Activated CD4-positive, alpha-beta T cell treated with anti-CD3 and anti-CD28 coated beads, Interleukin-2, Interleukin-4, amounts not matched to agents 100 ng/mL and 50 ng/mL, durations not matched to agents 16 hours and 8 hours (primary cell): Measurements from ENCODE around the gene NLK.
"Not testable (repeated sequence)": the region's sequence is repeated elsewhere in the genome, so short reads cannot be mapped to it uniquely, and the experiment has no call there.

Experiments used
- DNase-seq: peaks from one replicate; pipeline ENCODE4 v3.0.0-alpha.2; 2020; ENCODE audit warnings: low spot score

Gene NLK

DNA sequence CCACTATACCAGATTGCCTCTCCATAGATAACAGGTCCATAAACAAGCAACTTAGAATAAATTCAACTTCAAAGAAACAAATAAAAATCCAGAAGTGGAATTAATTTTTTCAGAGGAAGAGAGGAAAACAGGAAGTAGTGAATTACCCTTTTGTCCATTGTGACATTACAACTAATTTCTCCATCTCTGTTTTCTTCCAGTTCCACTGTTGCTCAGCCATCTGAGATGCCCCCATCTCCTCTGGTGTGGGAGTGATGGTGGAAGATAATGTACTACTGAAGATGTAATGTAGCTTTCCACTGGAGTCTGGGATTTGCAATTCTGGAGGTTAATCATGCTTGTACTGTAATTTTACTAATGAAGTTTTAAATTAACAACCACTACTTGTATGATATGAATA is 151.9 kb downstream of the NLK start:
- DNase-seq, result no peak

DNA sequence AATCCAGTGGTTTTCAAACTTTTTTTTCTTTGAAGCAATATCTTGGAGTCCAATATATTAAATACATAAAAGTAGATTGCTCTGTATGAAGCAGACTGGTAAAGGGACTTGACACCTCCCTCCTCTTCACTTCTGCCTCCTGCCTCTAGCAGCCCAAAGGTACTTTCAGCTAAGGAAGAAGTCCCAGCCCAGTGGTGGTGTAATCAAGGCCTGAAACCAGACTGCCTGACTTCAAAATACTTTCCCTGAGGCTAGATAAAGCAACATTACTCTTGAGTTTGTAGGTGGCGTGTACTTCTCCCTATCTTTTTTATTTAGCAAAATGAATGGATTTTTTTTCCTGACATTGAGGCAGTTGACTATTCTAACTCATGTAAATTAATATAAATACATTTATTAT is 154.2 kb downstream of the NLK start:
- no peak for DNase-seq

DNA sequence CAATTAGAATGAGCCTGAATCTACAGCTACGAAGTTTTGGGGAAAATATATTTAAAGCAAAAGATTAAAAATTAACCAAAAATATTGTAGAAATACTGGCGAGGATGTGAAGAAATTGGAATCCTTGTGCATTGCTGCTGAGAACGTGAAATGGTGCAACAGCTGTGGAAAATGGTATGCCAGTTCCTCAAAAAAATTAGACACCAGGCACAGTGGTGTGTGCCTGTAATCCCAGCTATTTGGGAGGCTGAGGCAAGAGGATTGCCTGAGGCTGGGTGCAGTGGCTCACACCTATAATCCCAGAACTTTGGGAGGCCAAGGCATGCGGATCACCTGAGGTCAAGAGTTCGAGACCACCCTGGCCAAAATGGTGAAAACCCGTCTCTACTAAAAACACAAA is 156.6 kb downstream of the NLK start:
- DNase-seq, result no peak

- no peak for DNase-seq
Observed at GRCh38 chr17:28199728-28200127, 157.3 kb downstream of the NLK start.

DNA sequence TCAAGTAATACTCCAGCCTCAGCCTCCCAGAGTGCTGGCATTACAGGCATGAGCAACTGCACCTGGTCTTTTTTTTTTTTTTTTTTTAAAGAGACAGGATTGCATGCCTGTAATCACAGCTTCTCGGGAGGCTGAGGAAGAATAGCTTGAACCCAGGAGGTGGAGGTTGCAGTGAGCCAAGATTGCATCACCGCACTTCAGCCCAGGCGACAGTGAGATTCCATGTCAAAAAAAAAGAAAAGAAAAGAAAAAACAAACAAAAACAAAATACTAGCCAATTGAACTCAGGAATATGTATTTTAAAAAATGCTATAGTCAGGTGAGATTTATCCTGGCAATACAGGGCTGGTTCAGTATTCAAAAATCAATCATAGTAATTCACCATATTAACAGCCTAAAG is 158.8 kb downstream of the NLK start:
- no peak for DNase-seq

DNA sequence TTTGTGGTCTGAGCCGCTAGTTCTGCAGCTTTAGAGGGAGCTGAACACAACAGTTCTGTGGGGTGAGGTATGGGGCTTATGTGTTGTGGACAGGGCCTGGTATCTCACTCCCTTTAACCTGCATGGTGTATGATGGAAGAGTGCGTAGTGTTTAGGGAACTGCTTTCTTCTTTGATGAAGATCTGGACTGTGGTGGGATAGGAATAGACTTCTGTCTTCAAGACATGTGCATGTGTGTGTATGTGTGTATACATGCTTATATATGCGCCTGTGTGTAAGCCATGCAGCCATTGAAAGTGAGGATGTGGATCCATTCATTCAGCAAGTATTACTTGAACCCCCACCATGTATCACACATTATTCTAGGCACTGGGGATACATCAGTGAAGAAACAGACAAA is 161.8 kb downstream of the NLK start:
- no peak for DNase-seq

DNA sequence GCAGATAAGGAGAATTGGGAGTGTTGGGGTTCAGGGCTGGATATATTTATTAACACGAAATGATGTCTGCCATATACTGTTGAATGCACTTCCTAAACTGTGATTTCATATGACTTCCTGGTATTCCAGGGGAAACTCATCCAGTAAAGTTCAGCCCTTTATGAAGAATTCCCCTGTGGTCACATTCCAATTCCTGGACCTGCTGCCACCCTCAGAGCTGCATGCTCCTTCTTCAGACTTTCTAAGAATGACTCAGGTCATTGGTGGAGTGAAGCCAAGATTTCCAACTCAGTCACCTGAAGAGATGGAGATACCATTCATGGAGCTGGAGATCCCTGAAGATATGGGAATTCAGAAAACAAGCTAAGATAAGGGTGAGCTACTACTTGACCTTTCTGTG is 162.3 kb downstream of the NLK start:
- DNase-seq, result no peak

GRCh38 chr17:28206292-28206691 is 163.8 kb downstream of the NLK start:
- no peak for DNase-seq

DNA sequence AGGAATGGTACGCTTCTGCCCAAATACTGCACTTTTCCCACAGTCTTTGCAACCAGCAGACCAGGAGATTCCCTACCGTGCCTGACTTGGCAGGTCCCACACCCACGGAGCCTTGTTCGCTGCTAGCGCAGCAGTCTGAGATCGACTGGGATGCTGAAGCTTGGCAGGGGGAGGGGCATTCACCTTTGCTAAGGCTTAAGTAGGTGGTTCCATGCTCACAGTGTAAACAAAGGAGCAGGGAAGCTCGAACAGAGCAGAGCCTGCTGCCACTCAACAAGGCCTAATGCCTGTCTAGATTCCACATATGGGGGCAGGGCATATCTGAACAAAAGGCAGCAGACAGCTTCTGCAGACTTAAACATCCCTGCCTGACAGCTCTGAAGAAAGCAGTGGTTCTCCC is 169.3 kb downstream of the NLK start:
- DNase-seq, result no peak

GRCh38 chr17:28213578-28213977 is 171.1 kb downstream of the NLK start:
- DNase-seq, result not testable (repeated sequence)

DNA sequence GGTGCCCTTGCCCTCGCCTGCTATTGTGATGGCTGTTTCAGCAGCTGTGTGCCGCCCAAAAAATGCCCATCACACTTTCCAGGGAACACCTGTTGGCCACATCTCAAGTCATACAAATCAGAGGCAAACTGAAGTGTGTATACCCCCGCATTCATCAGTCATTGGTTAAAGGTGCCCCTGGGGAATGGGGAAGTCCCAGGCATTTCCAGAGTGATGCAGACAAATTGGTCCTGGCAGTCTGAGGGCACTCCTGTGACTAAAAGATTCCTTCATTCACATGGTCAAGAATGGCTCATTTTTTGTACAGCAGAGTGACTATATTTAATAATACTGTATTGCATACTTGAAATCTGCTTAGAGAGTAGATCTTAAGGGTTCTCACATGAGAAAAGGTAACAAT is 173.6 kb downstream of the NLK start:
- no peak for DNase-seq

- peak; percentile 33 for DNase-seq
Observed at GRCh38 chr17:28216528-28216927, 174.1 kb downstream of the NLK start.

GRCh38 chr17:28219771-28220170 is 177.3 kb downstream of the NLK start:
- DNase-seq, result no peak

DNA sequence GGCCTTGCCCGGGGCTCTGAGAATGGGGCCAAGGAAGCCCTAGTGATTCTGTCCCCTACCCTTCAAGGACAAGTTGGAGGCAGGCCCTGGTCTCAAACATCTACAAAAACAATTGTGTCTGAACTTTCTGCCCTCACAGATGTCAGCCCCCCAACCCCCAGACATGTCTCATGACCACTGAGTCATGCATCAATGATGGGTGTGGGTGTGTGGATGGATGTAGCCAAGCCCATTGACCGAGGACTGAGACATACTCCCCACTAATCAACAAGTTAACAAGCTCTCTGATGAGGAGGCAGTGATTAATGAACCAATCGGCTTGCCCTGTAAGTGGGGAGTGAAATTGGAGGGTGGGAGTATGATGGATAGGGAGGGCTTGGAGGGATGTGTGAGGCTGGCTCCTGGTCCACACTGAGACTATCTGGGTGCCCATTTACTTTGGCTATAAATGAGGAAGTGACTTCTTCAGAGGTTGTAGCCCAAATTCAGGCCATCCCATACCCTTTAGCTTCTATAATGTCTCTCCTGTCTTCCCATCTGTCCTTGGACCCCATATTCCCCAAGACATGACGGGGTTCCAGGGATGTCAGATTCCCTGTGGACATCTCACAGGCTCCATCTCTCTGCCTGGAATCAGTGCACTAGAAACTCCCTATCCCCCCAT is 179.4 kb downstream of the NLK start:
- DNase-seq, result no peak

- DNase-seq, result no peak
Observed at GRCh38 chr17:28225271-28225670, 182.8 kb downstream of the NLK start.

- DNase-seq, result no peak
Observed at GRCh38 chr17:28225867-28226266, 183.4 kb downstream of the NLK start.

DNA sequence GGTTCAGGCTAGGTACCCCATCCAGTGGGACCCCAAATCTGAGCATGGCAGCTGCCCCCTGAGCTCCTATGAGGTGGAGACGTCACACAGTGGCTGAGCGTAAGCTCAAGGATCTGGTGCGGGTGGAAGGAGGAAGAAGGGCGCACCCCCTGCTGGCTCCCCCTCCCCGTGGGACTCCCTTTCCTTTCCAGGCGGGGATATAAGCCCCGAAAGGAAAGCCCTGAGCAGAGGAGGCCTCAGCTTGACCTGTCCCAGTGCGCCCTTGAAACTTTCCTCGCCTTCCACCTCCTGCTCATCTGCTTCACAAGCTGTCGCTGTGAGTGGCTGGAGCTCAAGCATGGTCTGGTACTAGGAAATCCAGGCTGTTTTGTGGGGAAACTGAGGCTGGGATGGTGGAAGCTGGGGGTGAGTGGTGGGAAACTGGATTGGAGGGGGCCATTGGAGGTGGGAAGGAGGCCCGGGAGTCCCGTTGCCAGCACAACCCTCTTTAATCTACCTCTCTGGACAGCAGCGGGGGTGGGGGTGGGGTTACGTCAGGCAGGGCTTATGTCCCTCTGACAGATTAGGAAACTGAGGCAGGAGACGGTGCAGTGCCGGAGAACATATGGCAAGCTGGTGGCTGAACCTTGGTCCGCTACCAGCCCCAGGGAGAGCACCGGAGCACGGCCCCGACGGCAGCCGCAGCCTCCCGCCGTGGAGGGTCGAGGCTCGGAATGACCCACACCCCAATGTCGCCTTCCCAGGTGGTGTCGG is 184.3 kb downstream of the NLK start:
- no peak for DNase-seq

- DNase-seq, result peak; percentile 11
Observed at GRCh38 chr17:28227316-28228108, 185.0 kb downstream of the NLK start.

GRCh38 chr17:28228109-28228840 is 185.8 kb downstream of the NLK start:
- DNase-seq, result no peak

- DNase-seq, result no peak
Observed at GRCh38 chr17:28228986-28229729, 186.7 kb downstream of the NLK start.

GRCh38 chr17:28230011-28230410 is 187.5 kb downstream of the NLK start:
- DNase-seq, result peak; percentile 82

- not testable (repeated sequence) for DNase-seq
Observed at GRCh38 chr17:28230607-28231006, 188.1 kb downstream of the NLK start.
